NAMALWA (cell line): ENCODE measurements around the gene ADAMTS7.
"Not testable (repeated sequence)": the region's sequence is repeated elsewhere in the genome, so short reads cannot be mapped to it uniquely, and the experiment has no call there.

Experiments used
- DNase-seq: peaks from one replicate; pipeline ENCODE4 v3.0.0-alpha.2; 2015; ENCODE audit warnings: low spot score

ADAMTS7 gene

GRCh38 chr15:78828920-78829319 lies 17.7 kb upstream of the ADAMTS7 start:
- DNase-seq: no peak

- no peak for DNase-seq
These were observed 11.2 kb upstream of the ADAMTS7 start for GRCh38 chr15:78822514-78822913.

GRCh38 chr15:78811825-78812183 lies 540 bp upstream of the ADAMTS7 start:
- DNase-seq: no peak

- DNase-seq: no peak
These were observed 721 bp downstream of the ADAMTS7 start for GRCh38 chr15:78810362-78811123.

- DNase-seq: no peak
These were observed 1.3 kb downstream of the ADAMTS7 start for GRCh38 chr15:78810003-78810361.

GRCh38 chr15:78808550-78808949 lies 2.7 kb downstream of the ADAMTS7 start:
- peak; percentile 82 for DNase-seq

- no peak for DNase-seq
These were observed 3.9 kb downstream of the ADAMTS7 start for GRCh38 chr15:78807359-78807758.

- DNase-seq: no peak
These were observed 6.9 kb downstream of the ADAMTS7 start for GRCh38 chr15:78804391-78804792.

- no peak for DNase-seq
These were observed 10.5 kb downstream of the ADAMTS7 start for GRCh38 chr15:78800806-78801205.

- no peak for DNase-seq
These were observed 11.1 kb downstream of the ADAMTS7 start for GRCh38 chr15:78800189-78800588.

GRCh38 chr15:78799102-78799501 lies 12.2 kb downstream of the ADAMTS7 start:
- DNase-seq: not testable (repeated sequence)

- DNase-seq: not testable (repeated sequence)
These were observed 12.9 kb downstream of the ADAMTS7 start for GRCh38 chr15:78798355-78798754.

- DNase-seq: no peak
These were observed 13.3 kb downstream of the ADAMTS7 start for GRCh38 chr15:78797951-78798350.

- DNase-seq: no peak
These were observed 14.8 kb downstream of the ADAMTS7 start for GRCh38 chr15:78796510-78796909.

- no peak for DNase-seq
These were observed 16.2 kb downstream of the ADAMTS7 start for GRCh38 chr15:78795043-78795442.

- not testable (repeated sequence) for DNase-seq
These were observed 16.8 kb downstream of the ADAMTS7 start for GRCh38 chr15:78794446-78794845.

- no peak for DNase-seq
These were observed 19.9 kb downstream of the ADAMTS7 start for GRCh38 chr15:78791357-78791756.

- no peak for DNase-seq
These were observed 21.2 kb downstream of the ADAMTS7 start for GRCh38 chr15:78790027-78790426.

- no peak for DNase-seq
These were observed 21.6 kb downstream of the ADAMTS7 start for GRCh38 chr15:78789615-78790014.

GRCh38 chr15:78788016-78788660 lies 23.1 kb downstream of the ADAMTS7 start:
- DNase-seq: no peak

- not testable (repeated sequence) for DNase-seq
These were observed 28.9 kb downstream of the ADAMTS7 start for GRCh38 chr15:78782402-78782801.

GRCh38 chr15:78781381-78781780 lies 29.9 kb downstream of the ADAMTS7 start:
- not testable (repeated sequence) for DNase-seq

GRCh38 chr15:78779975-78780374 lies 31.3 kb downstream of the ADAMTS7 start:
- DNase-seq: not testable (repeated sequence)
